Loucy (cell line): ENCODE results near the gene RXRG.

ENCODE experiments used
- H2AFZ ChIP-seq: fragments of 200-600 bp; sonication (generic); 2 replicates; pipeline ENCODE4 v1.6.0; 2016; ENCODE audit warnings: antibody characterized with exemption, mild to moderate bottlenecking, low read length, moderate library complexity
- H3F3A ChIP-seq: fragments of 200-600 bp; 2 replicates; pipeline ENCODE4 v1.6.0; 2016; ENCODE audit warnings: antibody characterized with exemption, low read depth, mild to moderate bottlenecking
- H3K27me3 ChIP-seq: fragments of 200-600 bp; sonication (generic); 2 replicates; pipeline ENCODE4 v1.6.1; 2014; ENCODE audit warnings: low read length, mild to moderate bottlenecking; ENCODE audit not compliant: insufficient read depth, poor library complexity, severe bottlenecking
- H3K36me3 ChIP-seq: fragments of 200-600 bp; sonication (generic); 2 replicates; pipeline ENCODE4 v1.6.1; 2016; ENCODE audit warnings: low read length; ENCODE audit not compliant: insufficient read depth
- H3K4me1 ChIP-seq: fragments of 200-600 bp; sonication (generic); 2 replicates; pipeline ENCODE4 v1.5.1; 2014; ENCODE audit warnings: low read length, mild to moderate bottlenecking; ENCODE audit not compliant: insufficient read depth, poor library complexity, severe bottlenecking
- H3K4me2 ChIP-seq: fragments of 200-600 bp; sonication (generic); 2 replicates; pipeline ENCODE4 v1.6.0; 2014; ENCODE audit warnings: antibody characterized with exemption, low read length, low read depth, mild to moderate bottlenecking; ENCODE audit not compliant: poor library complexity, severe bottlenecking
- H3K4me3 ChIP-seq: fragments of 200-600 bp; sonication (generic); 2 replicates; pipeline ENCODE4 v1.5.1; 2014; ENCODE audit warnings: low read length, mild to moderate bottlenecking, mixed read lengths; ENCODE audit not compliant: poor library complexity, severe bottlenecking
- H3K79me2 ChIP-seq: fragments of 200-600 bp; sonication (generic); 2 replicates; pipeline ENCODE4 v1.6.1; 2014; ENCODE audit warnings: low read length; ENCODE audit not compliant: insufficient read depth
- H3K9ac ChIP-seq: fragments of 200-600 bp; sonication (generic); 2 replicates; pipeline ENCODE4 v1.6.0; 2014; ENCODE audit warnings: mild to moderate bottlenecking, low read depth, low read length, moderate library complexity; ENCODE audit not compliant: poor library complexity, severe bottlenecking
- H3K9me2 ChIP-seq: fragments of 200-600 bp; sonication (generic); replicated peaks from 2 replicates; pipeline ENCODE4 v1.6.1; 2016; ENCODE audit warnings: low read depth, low read length, mixed read lengths
- H3K9me3 ChIP-seq: fragments of 200-600 bp; sonication (generic); 2 replicates; pipeline ENCODE4 v1.6.1; 2014; ENCODE audit warnings: mild to moderate bottlenecking, antibody characterized with exemption, low read length, low read depth; ENCODE audit not compliant: insufficient read depth
- H4K20me1 ChIP-seq: fragments of 200-600 bp; sonication (generic); 2 replicates; pipeline ENCODE4 v1.6.0; 2014; ENCODE audit warnings: antibody characterized with exemption, low read length, mild to moderate bottlenecking; ENCODE audit not compliant: insufficient read depth, poor library complexity, severe bottlenecking
- EZH2phosphoT487 ChIP-seq: fragments of 200-600 bp; IDR thresholded peaks from 2 replicates; pipeline ENCODE4 v1.6.1; 2018; ENCODE audit warnings: antibody characterized with exemption, mild to moderate bottlenecking, moderate library complexity, borderline replicate concordance
- TF ChIP-seq, protein P1 (sequence below): fragments of 200-600 bp; sonication (generic); conservative IDR thresholded peaks from 2 replicates; pipeline ENCODE4 v1.5.1; 2014; ENCODE audit warnings: mild to moderate bottlenecking, antibody characterized with exemption, low read length

RXRG gene

GRCh38 chr1:165419839-165420238 lies 25.1 kb downstream of the RXRG start:
- no peak for TF ChIP-seq EZH2phosphoT487
- TF ChIP-seq, protein P1, sequence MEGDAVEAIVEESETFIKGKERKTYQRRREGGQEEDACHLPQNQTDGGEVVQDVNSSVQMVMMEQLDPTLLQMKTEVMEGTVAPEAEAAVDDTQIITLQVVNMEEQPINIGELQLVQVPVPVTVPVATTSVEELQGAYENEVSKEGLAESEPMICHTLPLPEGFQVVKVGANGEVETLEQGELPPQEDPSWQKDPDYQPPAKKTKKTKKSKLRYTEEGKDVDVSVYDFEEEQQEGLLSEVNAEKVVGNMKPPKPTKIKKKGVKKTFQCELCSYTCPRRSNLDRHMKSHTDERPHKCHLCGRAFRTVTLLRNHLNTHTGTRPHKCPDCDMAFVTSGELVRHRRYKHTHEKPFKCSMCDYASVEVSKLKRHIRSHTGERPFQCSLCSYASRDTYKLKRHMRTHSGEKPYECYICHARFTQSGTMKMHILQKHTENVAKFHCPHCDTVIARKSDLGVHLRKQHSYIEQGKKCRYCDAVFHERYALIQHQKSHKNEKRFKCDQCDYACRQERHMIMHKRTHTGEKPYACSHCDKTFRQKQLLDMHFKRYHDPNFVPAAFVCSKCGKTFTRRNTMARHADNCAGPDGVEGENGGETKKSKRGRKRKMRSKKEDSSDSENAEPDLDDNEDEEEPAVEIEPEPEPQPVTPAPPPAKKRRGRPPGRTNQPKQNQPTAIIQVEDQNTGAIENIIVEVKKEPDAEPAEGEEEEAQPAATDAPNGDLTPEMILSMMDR, result no peak
- H4K20me1 ChIP-seq, result no peaks in the 10 kb centered on the region
- H3K4me2 ChIP-seq, result no peak overlapping the region
- no peaks in the 10 kb centered on the region for H3K79me2 ChIP-seq
- H3K9me2 ChIP-seq, result no peaks in the 10 kb centered on the region
- H3K27me3 ChIP-seq, result no peaks in the 10 kb centered on the region
- H3K4me3 ChIP-seq, result no peak overlapping the region
- no peaks in the 10 kb centered on the region for H3K4me1 ChIP-seq
- H3K36me3 ChIP-seq, result no peaks in the 10 kb centered on the region
- H3K9me3 ChIP-seq, result no peaks in the 10 kb centered on the region
- H3K9ac ChIP-seq, result no peak overlapping the region
- no peaks in the 10 kb centered on the region for H3F3A ChIP-seq
- H2AFZ ChIP-seq, result no peak overlapping the region

GRCh38 chr1:165418195-165418594 lies 26.7 kb downstream of the RXRG start:
- Histone ChIP-seq H2AFZ (no peak overlapping the region), H3K9ac (no peak overlapping the region), H4K20me1 (no peaks in the 10 kb centered on the region), H3F3A (no peaks in the 10 kb centered on the region), H3K9me3 (no peaks in the 10 kb centered on the region), H3K4me1 (no peaks in the 10 kb centered on the region), H3K36me3 (no peaks in the 10 kb centered on the region), H3K27me3 (no peaks in the 10 kb centered on the region), H3K79me2 (no peaks in the 10 kb centered on the region), H3K9me2 (no peaks in the 10 kb centered on the region), H3K4me3 (no peak overlapping the region), H3K4me2 (no peak overlapping the region)
- no peak for TF ChIP-seq EZH2phosphoT487
- TF ChIP-seq, protein P1, result no peak

- TF ChIP-seq EZH2phosphoT487, result no peak
- TF ChIP-seq, protein P1, result no peak
- Histone ChIP-seq H2AFZ (no peak overlapping the region), H3F3A (no peaks in the 10 kb centered on the region), H3K4me2 (no peak overlapping the region), H3K9me3 (no peaks in the 10 kb centered on the region), H3K9me2 (no peaks in the 10 kb centered on the region), H3K4me1 (no peaks in the 10 kb centered on the region), H3K79me2 (no peaks in the 10 kb centered on the region), H4K20me1 (no peaks in the 10 kb centered on the region), H3K9ac (no peak overlapping the region), H3K27me3 (no peaks in the 10 kb centered on the region), H3K4me3 (no peak overlapping the region), H3K36me3 (no peaks in the 10 kb centered on the region)
Measured at GRCh38 chr1:165416876-165417275, 28.1 kb downstream of the RXRG start.
